Mesenchymal stem cell (in vitro differentiated cells and primary cell): ENCODE results near the gene FNDC4.

Experiments used
- DNase-seq: peaks from one replicate; pipeline ENCODE4 v3.0.0-alpha.2; 2013
- H2AFZ ChIP-seq: one replicate; pipeline ENCODE4 v1.6.1; 2013; ENCODE audit warnings: low read depth, mild to moderate bottlenecking, control low read depth, inconsistent platforms, low read length, moderate library complexity
- H2AK5ac ChIP-seq: 2 replicates; pipeline ENCODE4 v1.6.1; 2013; ENCODE audit warnings: low read length, moderate library complexity, mild to moderate bottlenecking, inconsistent platforms; ENCODE audit not compliant: severe bottlenecking
- H2BK120ac ChIP-seq: one replicate; pipeline ENCODE4 v1.6.1; 2013; ENCODE audit warnings: low read depth, mild to moderate bottlenecking, inconsistent platforms, low read length, moderate library complexity
- H2BK12ac ChIP-seq, 2 experiments: one replicate each; pipeline ENCODE4 v1.6.1; 2013; ENCODE audit warnings: inconsistent platforms in 2 of 2, low read length in 2 of 2, mild to moderate bottlenecking in 2 of 2, moderate library complexity in 2 of 2, control low read depth in 1 of 2
- H2BK15ac ChIP-seq: one replicate; pipeline ENCODE4 v1.6.1; 2013; ENCODE audit warnings: mild to moderate bottlenecking, low read depth, inconsistent platforms; ENCODE audit not compliant: poor library complexity, severe bottlenecking
- H2BK5ac ChIP-seq: 2 replicates; pipeline ENCODE4 v1.6.1; 2013; ENCODE audit warnings: low read depth, mild to moderate bottlenecking, low read length, control low read depth, inconsistent platforms; ENCODE audit not compliant: poor library complexity, severe bottlenecking
- H3K14ac ChIP-seq, 2 experiments: one replicate each; pipeline ENCODE4 v1.6.1; 2013; ENCODE audit warnings: inconsistent platforms in 2 of 2, low read length in 2 of 2, control low read depth in 1 of 2, mild to moderate bottlenecking in 1 of 2, moderate library complexity in 1 of 2
- H3K18ac ChIP-seq, 2 experiments: one replicate each; pipeline ENCODE4 v1.6.1; 2013; ENCODE audit warnings: inconsistent platforms in 2 of 2, low read length in 2 of 2, control low read depth in 1 of 2, low read depth in 1 of 2, mild to moderate bottlenecking in 1 of 2
- H3K23ac ChIP-seq, 2 experiments: one replicate each; pipeline ENCODE4 v1.6.1; 2013; ENCODE audit warnings: inconsistent platforms in 2 of 2, low read length in 2 of 2, mild to moderate bottlenecking in 2 of 2, moderate library complexity in 2 of 2, control low read depth in 1 of 2
- H3K27ac ChIP-seq: 2 replicates; pipeline ENCODE4 v1.5.1; 2013; ENCODE audit warnings: mild to moderate bottlenecking, moderate library complexity, low read length, control low read depth, inconsistent platforms; ENCODE audit not compliant: poor library complexity, severe bottlenecking
- H3K27me3 ChIP-seq, 2 experiments: 2 replicates each; pipeline versions ENCODE4 v1.6.1 to v1.7.0; 2013; ENCODE audit warnings: low read length in 2 of 2, mild to moderate bottlenecking in 2 of 2, moderate library complexity in 2 of 2, control low read depth in 1 of 2, inconsistent platforms in 1 of 2; ENCODE audit not compliant: control insufficient read depth in 1 of 2, insufficient read depth in 1 of 2
- H3K36me3 ChIP-seq, 2 experiments: 2 replicates each; pipeline versions ENCODE4 v1.6.1 to v1.7.0; 2013; ENCODE audit warnings: low read length in 2 of 2, control low read depth in 1 of 2, inconsistent platforms in 1 of 2, low read depth in 1 of 2, mild to moderate bottlenecking in 1 of 2; ENCODE audit not compliant: insufficient read depth in 2 of 2, control insufficient read depth in 1 of 2
- H3K4ac ChIP-seq, 2 experiments: one replicate each; pipeline ENCODE4 v1.6.1; 2013; ENCODE audit warnings: inconsistent platforms in 2 of 2, low read length in 2 of 2, mild to moderate bottlenecking in 2 of 2, moderate library complexity in 2 of 2, control low read depth in 1 of 2, low read depth in 1 of 2
- H3K4me1 ChIP-seq: 2 replicates; pipeline ENCODE4 v1.6.1; 2013; ENCODE audit warnings: low read depth, low read length, control low read depth; ENCODE audit not compliant: control insufficient read depth, insufficient read depth
- H3K4me2 ChIP-seq: 2 replicates; pipeline ENCODE4 v1.6.1; 2013; ENCODE audit warnings: low read length, mild to moderate bottlenecking, inconsistent platforms; ENCODE audit not compliant: poor library complexity, severe bottlenecking
- H3K4me3 ChIP-seq, 2 experiments: 2 replicates each; pipeline versions ENCODE4 v1.5.1 to v1.7.0; 2013; ENCODE audit warnings: low read length in 2 of 2, mild to moderate bottlenecking in 2 of 2, control low read depth in 1 of 2, low read depth in 1 of 2; ENCODE audit not compliant: insufficient read depth in 1 of 2
- H3K79me1 ChIP-seq: replicated peaks from 2 replicates; pipeline ENCODE4 v1.6.1; 2013; ENCODE audit warnings: mild to moderate bottlenecking, control low read depth, low read length, inconsistent platforms; ENCODE audit not compliant: poor library complexity, severe bottlenecking
- H3K9ac ChIP-seq: 2 replicates; pipeline ENCODE4 v1.7.0; 2013; ENCODE audit warnings: mild to moderate bottlenecking, low read length, moderate library complexity
- H3K9me3 ChIP-seq: 2 replicates; pipeline ENCODE4 v1.7.0; 2013; ENCODE audit warnings: mild to moderate bottlenecking, low read length; ENCODE audit not compliant: control insufficient read depth
- H4K8ac ChIP-seq: one replicate; pipeline ENCODE4 v1.6.1; 2013; ENCODE audit warnings: inconsistent platforms, mild to moderate bottlenecking, low read length, moderate library complexity
- H4K91ac ChIP-seq: one replicate; pipeline ENCODE4 v1.6.1; 2013; ENCODE audit warnings: mild to moderate bottlenecking, low read length, inconsistent platforms
- WGBS: methylation state at CpG from one replicate; pipeline ENCODE4 v1.1.7; 2013; ENCODE audit warnings: mixed read lengths; 5-methylcytosine and 5-hydroxymethylcytosine counted together

Gene FNDC4

DNA sequence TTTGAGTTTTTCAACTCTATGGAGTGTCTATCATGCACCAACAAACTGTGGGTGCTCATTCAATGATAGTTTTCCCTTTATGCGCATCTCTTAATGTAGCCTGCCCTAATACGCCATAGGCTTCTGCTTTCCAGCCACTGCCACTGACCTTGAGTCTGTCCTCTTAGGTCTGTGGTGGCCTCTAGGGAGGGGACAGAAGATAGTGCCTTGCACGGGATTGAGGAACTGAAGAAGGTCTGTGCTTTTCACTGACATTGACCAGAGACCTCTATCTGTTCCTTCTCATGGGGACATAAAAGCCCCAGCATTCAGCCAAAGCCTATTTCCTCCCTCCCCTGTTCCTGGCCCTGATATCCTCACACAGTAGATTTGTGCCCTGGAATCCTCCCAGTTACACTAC is 4.0 kb upstream of the FNDC4 start:
- 86% methylated on average over 3 of the region's 3 CpGs for WGBS
- no peak overlapping the region for H2BK12ac ChIP-seq
- no peak overlapping the region for H3K4me2 ChIP-seq
- H3K79me1 ChIP-seq: peaks cover 6% of the 10 kb centered on the region
- H2BK5ac ChIP-seq: no peak overlapping the region
- H2AK5ac ChIP-seq: no peak overlapping the region
- H3K9ac ChIP-seq: no peak overlapping the region
- no peak overlapping the region for H4K91ac ChIP-seq
- no peak overlapping the region for H3K4ac ChIP-seq
- no peak overlapping the region for H2BK120ac ChIP-seq
- H3K4me3 ChIP-seq: no peak overlapping the region
- H3K14ac ChIP-seq: no peak overlapping the region
- H3K9me3 ChIP-seq: no peaks in the 10 kb centered on the region
- H2AFZ ChIP-seq: no peak overlapping the region
- no peak for DNase-seq
- no peak overlapping the region for H3K18ac ChIP-seq
- no peak overlapping the region for H4K8ac ChIP-seq
- no peak overlapping the region for H3K23ac ChIP-seq
- no peak overlapping the region for H2BK15ac ChIP-seq
- H3K36me3 ChIP-seq: no peaks in the 10 kb centered on the region
- peaks cover 0 to 33% of the 10 kb centered on the region in 2 experiments for H3K27me3 ChIP-seq
- H3K4me1 ChIP-seq: peaks cover 10% of the 10 kb centered on the region
- H3K27ac ChIP-seq: no peak overlapping the region

DNA sequence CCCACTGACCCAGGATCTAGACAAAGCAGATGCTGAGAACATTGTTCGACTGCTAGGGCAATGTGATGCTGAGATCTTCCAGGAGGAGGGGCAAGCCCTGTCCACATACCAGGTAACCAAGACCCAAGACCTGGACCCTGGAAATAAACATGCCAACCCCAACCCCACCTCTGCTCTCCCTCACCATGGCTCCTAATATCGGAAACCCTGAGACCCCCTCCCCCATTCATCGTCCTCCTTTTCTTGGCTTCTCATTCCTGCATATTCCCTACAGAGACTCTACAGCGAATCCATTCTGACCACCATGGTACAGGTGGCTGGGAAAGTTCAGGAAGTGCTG is 2.3 kb upstream of the FNDC4 start:
- no peak overlapping the region for H2BK15ac ChIP-seq

DNA sequence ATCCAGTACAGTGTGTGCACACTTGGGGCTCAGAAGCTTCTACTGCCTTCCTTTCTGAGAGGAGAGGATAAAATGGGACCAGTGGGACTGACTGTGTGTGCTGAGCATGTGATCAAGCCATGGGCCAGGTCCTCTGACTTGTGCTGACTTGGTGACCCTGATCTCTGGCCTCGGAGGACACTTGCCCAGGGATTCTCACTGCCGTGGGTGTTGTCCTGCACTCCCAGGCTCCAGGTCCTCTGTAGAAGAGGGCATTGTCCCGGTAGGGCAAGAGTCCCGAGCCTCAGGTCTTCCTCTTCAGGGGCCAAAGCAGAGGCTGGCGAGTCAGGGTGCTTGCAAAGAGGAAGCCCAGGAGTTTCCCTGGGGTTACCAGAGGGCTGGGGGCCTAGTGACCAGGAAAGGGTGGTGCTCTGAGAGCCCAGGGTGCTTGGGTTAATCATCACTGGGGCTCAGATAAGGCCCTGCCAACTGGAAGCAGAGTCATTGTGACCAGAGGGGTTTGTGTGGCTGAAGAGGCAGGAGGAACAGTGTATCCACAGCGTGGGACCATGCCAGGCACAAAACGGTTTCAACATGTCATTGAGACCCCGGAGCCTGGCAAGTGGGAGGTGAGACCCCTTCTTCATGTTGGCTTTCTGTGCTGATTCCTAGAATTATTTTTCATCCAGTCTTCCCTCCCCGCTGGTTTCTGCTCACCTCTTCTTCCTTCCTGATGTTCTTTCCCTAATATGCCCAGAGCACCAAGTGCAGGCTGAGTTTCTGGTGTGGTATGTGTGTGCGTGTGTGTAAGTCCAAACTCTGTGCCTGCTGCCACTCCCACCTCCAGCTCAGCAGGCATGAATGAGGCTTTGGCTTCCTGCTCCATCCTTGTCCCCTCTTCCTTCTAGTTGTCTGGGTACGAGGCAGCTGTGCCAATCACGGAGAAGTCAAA is 1.6 kb upstream of the FNDC4 start, which contains the start of gene GCKR:
Gene GCKR (plus strand): TSS at position 483 of the 931 bp plus-strand sequence. CDS start 66 bp downstream, at position 549.
- Histone ChIP-seq H3K4ac (no peak within 1 kb of the TSS), H3K27me3 (peaks cover 0 to 29% of the 10 kb centered on the region in 2 experiments), H2BK120ac (no peak within 1 kb of the TSS), H2AFZ (no peak within 1 kb of the TSS), H2BK5ac (no peak within 1 kb of the TSS), H2BK15ac (no peak within 1 kb of the TSS), H3K79me1 (peaks cover 6% of the 10 kb centered on the region), H2AK5ac (no peak within 1 kb of the TSS), H3K27ac (no peak within 1 kb of the TSS), H3K18ac (no peak within 1 kb of the TSS), H3K36me3 (peaks cover 4 to 17% of the 10 kb centered on the region in 2 experiments), H3K23ac (no peak within 1 kb of the TSS), H4K8ac (no peak within 1 kb of the TSS), H3K9me3 (no peaks in the 10 kb centered on the region), H3K14ac (no peak within 1 kb of the TSS), H3K4me3 (peak within 1 kb of the TSS in 1 of 2 experiments; percentile 88), H3K4me1 (peaks cover 12% of the 10 kb centered on the region), H3K4me2 (no peak within 1 kb of the TSS), H2BK12ac (no peak within 1 kb of the TSS), H4K91ac (peak within 1 kb of the TSS; percentile 56), H3K9ac (peak within 1 kb of the TSS; percentile 91)
- no peak for DNase-seq
- WGBS: 89% methylated on average over 10 of the region's 12 CpGs

More for the DNA sequence above, 2.3 kb upstream of the FNDC4 start:
- 71% methylated on average over 4 of the region's 4 CpGs for WGBS
- Histone ChIP-seq H3K14ac (no peak overlapping the region), H2AK5ac (no peak overlapping the region), H2BK120ac (no peak overlapping the region), H3K4me1 (peaks cover 12% of the 10 kb centered on the region), H3K18ac (no peak overlapping the region), H2BK12ac (no peak overlapping the region), H3K27me3 (peaks cover 0 to 29% of the 10 kb centered on the region in 2 experiments), H3K4me2 (no peak overlapping the region), H3K9me3 (no peaks in the 10 kb centered on the region), H3K79me1 (peaks cover 6% of the 10 kb centered on the region), H3K23ac (no peak overlapping the region), H3K4me3 (no peak overlapping the region), H3K36me3 (peaks cover 4 to 11% of the 10 kb centered on the region in 2 experiments), H3K4ac (no peak overlapping the region), H3K9ac (no peak overlapping the region), H2AFZ (no peak overlapping the region), H2BK5ac (no peak overlapping the region), H4K8ac (no peak overlapping the region), H4K91ac (peak overlapping the region; percentile 56), H3K27ac (no peak overlapping the region)
- no peak for DNase-seq

DNA sequence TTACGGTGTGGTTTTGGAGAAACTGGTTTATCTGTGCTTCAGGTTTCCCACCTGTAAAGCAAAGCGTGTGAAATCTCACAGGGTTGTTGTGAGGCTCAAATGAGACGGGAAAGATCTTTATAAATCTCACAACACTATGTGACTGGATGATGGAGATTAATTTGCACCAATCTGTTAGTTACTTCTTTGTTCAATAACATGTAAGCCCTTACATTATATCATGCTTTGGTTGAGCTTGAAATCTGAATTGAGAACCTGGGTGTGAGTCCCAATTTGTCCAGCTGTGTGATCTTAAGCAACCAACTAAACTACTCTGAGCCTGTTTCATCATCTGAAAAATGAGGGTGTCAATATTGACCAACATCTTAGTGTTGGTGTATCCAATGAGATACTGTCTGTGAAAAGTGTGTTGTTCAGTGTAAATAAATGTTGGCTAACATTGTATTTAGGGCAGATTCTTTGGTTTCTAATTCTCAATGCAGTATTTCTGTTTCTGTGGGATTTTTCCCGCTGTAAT is 898 bp upstream of the FNDC4 start:
- Histone ChIP-seq H3K9ac (peak overlapping the region; percentile 91), H3K18ac (no peak overlapping the region), H2BK15ac (no peak overlapping the region), H3K4me1 (peaks cover 12% of the 10 kb centered on the region), H2BK12ac (no peak overlapping the region), H4K8ac (no peak overlapping the region), H3K27ac (no peak overlapping the region), H3K4me2 (no peak overlapping the region), H4K91ac (no peak overlapping the region), H3K9me3 (no peaks in the 10 kb centered on the region), H3K4me3 (peak overlapping the region in 1 of 2 experiments; percentile 88), H3K27me3 (peaks cover 0 to 26% of the 10 kb centered on the region in 2 experiments), H2AK5ac (no peak overlapping the region), H2BK5ac (no peak overlapping the region), H3K79me1 (peaks cover 6% of the 10 kb centered on the region), H2AFZ (no peak overlapping the region), H2BK120ac (no peak overlapping the region), H3K36me3 (peaks cover 4 to 22% of the 10 kb centered on the region in 2 experiments), H3K14ac (no peak overlapping the region), H3K4ac (no peak overlapping the region), H3K23ac (no peak overlapping the region)
- no peak for DNase-seq
- 72% methylated on average over 3 of the region's 4 CpGs for WGBS
